SK-N-SH (cell line): ENCODE data around the gene BRD2. TPM values are rescaled to one million over a fixed set of nuclear protein-coding genes. Genes with fewer than 3 reads are reported as not detected.

Experiments
- CTCF ChIA-PET: fragments of 300-600, 350-600 bp; formaldehyde crosslinking; extraction: SDS; loops from one replicate; lab custom pipeline; 2021; lab: Yijun Ruan, JAX
- POLR2A ChIA-PET: fragments of 350-600 bp; sonication (Branson Sonifier 250); formaldehyde crosslinking; extraction: SDS; loops from one replicate; lab custom pipeline; 2020; ENCODE audit warnings: antibody characterized with exemption, inconsistent platforms; lab: Yijun Ruan, JAX
- DNase-seq: peaks from one replicate; pipeline ENCODE4 v3.0.0; 2012
- H2AFZ ChIP-seq: fragments of 200-600 bp; sonication (generic); 2 replicates; pipeline ENCODE4 v1.8.1; 2016; ENCODE audit warnings: antibody characterized with exemption, mild to moderate bottlenecking, low read depth
- H3F3A ChIP-seq: fragments of 200-600 bp; sonication (generic); replicated peaks from 2 replicates; pipeline ENCODE3; 2016; ENCODE audit warnings: antibody characterized with exemption, mild to moderate bottlenecking; ENCODE audit not compliant: insufficient read depth
- H3K27ac ChIP-seq, 2 experiments: fragments of 200-500 bp in 1 of 2; fragments of 200-600 bp in 1 of 2; sonication (Bioruptor generic) in 1 of 2; sonication (generic), shearing (Covaris generic) in 1 of 2; 2 replicates each; pipeline versions ENCODE4 v1.5.1 to v1.6.1; 2014 to 2016; ENCODE audit warnings: low read depth in 2 of 2, inconsistent platforms in 1 of 2, low read length in 1 of 2, mild to moderate bottlenecking in 1 of 2, mixed read lengths in 1 of 2
- H3K27me3 ChIP-seq: fragments of 200-600 bp; sonication (generic), shearing (Covaris generic); 2 replicates; pipeline ENCODE4 v1.6.1; 2016; ENCODE audit warnings: mixed run types; ENCODE audit not compliant: insufficient read depth
- H3K36me3 ChIP-seq, 2 experiments: fragments of 200-500 bp in 1 of 2; fragments of 200-600 bp in 1 of 2; sonication (Bioruptor generic) in 1 of 2; sonication (generic) in 1 of 2; replicated peaks in 1 of 2; 2 replicates each; pipeline versions ENCODE3 to v1.5.1; 2014 to 2016; ENCODE audit warnings: low read length in 1 of 2, mild to moderate bottlenecking in 1 of 2; ENCODE audit not compliant: insufficient read depth in 2 of 2, control insufficient read depth in 1 of 2
- H3K4me1 ChIP-seq, 2 experiments: fragments of 200-500 bp in 1 of 2; fragments of 200-600 bp in 1 of 2; sonication (Bioruptor generic) in 1 of 2; sonication (generic), shearing (Covaris generic) in 1 of 2; 2 replicates each; pipeline versions ENCODE4 v1.5.1 to v1.6.1; 2014 to 2016; ENCODE audit warnings: low read depth in 1 of 2, low read length in 1 of 2, mixed run types in 1 of 2; ENCODE audit not compliant: insufficient read depth in 2 of 2, control insufficient read depth in 1 of 2
- H3K4me2 ChIP-seq: fragments of 200-600 bp; sonication (generic), shearing (Covaris generic); 2 replicates; pipeline ENCODE4 v1.6.1; 2017; ENCODE audit warnings: mixed run types
- H3K4me3 ChIP-seq, 2 experiments: fragments of 200-500 bp in 1 of 2; fragments of 200-600 bp in 1 of 2; sonication (Bioruptor generic) in 1 of 2; sonication (generic), shearing (Covaris generic) in 1 of 2; 2 replicates each; pipeline versions ENCODE4 v1.5.1 to v1.8.1; 2014 to 2016; ENCODE audit warnings: low read depth in 2 of 2, inconsistent platforms in 1 of 2, low read length in 1 of 2, mild to moderate bottlenecking in 1 of 2, mixed read lengths in 1 of 2, moderate library complexity in 1 of 2
- H3K79me2 ChIP-seq: fragments of 200-600 bp; sonication (generic); 2 replicates; pipeline ENCODE4 v1.8.1; 2017; ENCODE audit warnings: mild to moderate bottlenecking; ENCODE audit not compliant: insufficient read depth
- H3K9ac ChIP-seq: fragments of 200-600 bp; sonication (generic); 2 replicates; pipeline ENCODE4 v1.6.1; 2017; ENCODE audit warnings: mixed run types
- H3K9me2 ChIP-seq: fragments of 200-600 bp; sonication (generic); 2 replicates; pipeline ENCODE4 v1.6.1; 2017; ENCODE audit warnings: mixed run types
- H3K9me3 ChIP-seq: fragments of 200-600 bp; sonication (generic); 2 replicates; pipeline ENCODE4 v1.6.1; 2017; ENCODE audit warnings: mixed run types, mild to moderate bottlenecking, moderate library complexity
- H4K20me1 ChIP-seq: fragments of 200-600 bp; sonication (generic); 2 replicates; pipeline ENCODE4 v1.6.1; 2017; ENCODE audit warnings: mild to moderate bottlenecking, mixed run types; ENCODE audit not compliant: insufficient read depth
- CTCF ChIP-seq: fragments of 200-600 bp; sonication (generic); IDR thresholded peaks from 2 replicates; pipeline ENCODE4 v1.6.1; 2017; ENCODE audit warnings: antibody characterized with exemption, mild to moderate bottlenecking, moderate library complexity
- ELF1 ChIP-seq: IDR thresholded peaks from 2 replicates; pipeline ENCODE4 v1.4.0; 2012
- EP300 ChIP-seq, 2 experiments: IDR thresholded peaks; 2 replicates each; pipeline versions ENCODE4 v1.4.0 to v1.6.1; 2012; ENCODE audit warnings: borderline replicate concordance in 1 of 2, low read depth in 1 of 2, low read length in 1 of 2
- EZH2phosphoT487 ChIP-seq: fragments of 200-600 bp; sonication (generic); IDR thresholded peaks from 2 replicates; pipeline ENCODE4 v1.6.1; 2017; ENCODE audit warnings: low read depth, mixed run types, mild to moderate bottlenecking, antibody characterized with exemption, moderate library complexity, borderline replicate concordance
- GABPA ChIP-seq: IDR thresholded peaks from 2 replicates; pipeline ENCODE4 v1.4.0; 2012; ENCODE audit warnings: low read depth, mild to moderate bottlenecking
- GATA2 ChIP-seq: sonication (generic); formaldehyde crosslinking; IDR thresholded peaks from 2 replicates; pipeline ENCODE4 v1.5.0; 2020; ENCODE audit warnings: mild to moderate bottlenecking, missing genetic modification reagents
- IRF3 ChIP-seq: fragments of 150-350 bp; IDR thresholded peaks from 2 replicates; pipeline ENCODE4 v1.6.1; 2016; ENCODE audit warnings: mild to moderate bottlenecking, low read depth, low read length
- JUND ChIP-seq: IDR thresholded peaks from 2 replicates; pipeline ENCODE4 v1.4.0; 2012
- MAX ChIP-seq: IDR thresholded peaks from 2 replicates; pipeline ENCODE4 v1.4.0; 2012; ENCODE audit warnings: low read depth
- MEF2A ChIP-seq: IDR thresholded peaks from 2 replicates; pipeline ENCODE4 v1.4.0; 2012; ENCODE audit warnings: low read depth, borderline replicate concordance
- NRF1 ChIP-seq: IDR thresholded peaks from 2 replicates; pipeline ENCODE4 v1.6.1; 2012; ENCODE audit warnings: low read depth, mild to moderate bottlenecking, low read length
- POLR2AphosphoS5 ChIP-seq: IDR thresholded peaks from 2 replicates; pipeline ENCODE4 v1.6.1; 2012; ENCODE audit warnings: low read depth, low read length
- RAD21 ChIP-seq: IDR thresholded peaks from 2 replicates; pipeline ENCODE4 v1.6.1; 2012; ENCODE audit warnings: mild to moderate bottlenecking, low read length
- RFX5 ChIP-seq: IDR thresholded peaks from 2 replicates; pipeline ENCODE4 v1.6.1; 2012; ENCODE audit warnings: mild to moderate bottlenecking, improper control_type of control experiment, low read length
- RXRA ChIP-seq: IDR thresholded peaks from 2 replicates; pipeline ENCODE4 v1.4.0; 2012; ENCODE audit warnings: low read depth, mild to moderate bottlenecking, borderline replicate concordance
- SIN3A ChIP-seq: IDR thresholded peaks from 2 replicates; pipeline ENCODE4 v1.6.1; 2012; ENCODE audit warnings: low read depth, mild to moderate bottlenecking, low read length, moderate library complexity, borderline replicate concordance
- SMC3 ChIP-seq: IDR thresholded peaks from 2 replicates; pipeline ENCODE4 v1.6.1; 2012; ENCODE audit warnings: low read depth, low read length, improper control_type of control experiment
- TAF1 ChIP-seq: IDR thresholded peaks from 2 replicates; pipeline ENCODE4 v1.6.1; 2012; ENCODE audit warnings: low read depth, mild to moderate bottlenecking, low read length, moderate library complexity, borderline replicate concordance
- TEAD4 ChIP-seq: IDR thresholded peaks from 2 replicates; pipeline ENCODE4 v1.4.0; 2012; ENCODE audit warnings: mild to moderate bottlenecking, borderline replicate concordance; ENCODE audit not compliant: insufficient read depth
- YY1 ChIP-seq: IDR thresholded peaks from 2 replicates; pipeline ENCODE4 v1.4.0; 2012; ENCODE audit warnings: low read depth, mild to moderate bottlenecking
- ZBTB33 ChIP-seq: IDR thresholded peaks from 2 replicates; pipeline ENCODE4 v1.4.0; 2012; ENCODE audit warnings: low read depth, borderline replicate concordance
- WGBS: methylation state at CpG from one replicate; pipeline ENCODE4 v1.1.6; 2017; ENCODE audit warnings: low lambda C conversion rate; 5-methylcytosine and 5-hydroxymethylcytosine counted together
- polyA plus RNA-seq, 3 experiments: library from polyadenylated mRNA; depleted of rRNA; stranded (reverse); fragments of >200 nt; gene quantifications; 2 replicates each; pipeline ENCODE4 v1.2.3, GENCODE V29; 2012

Gene BRD2
- polyA plus RNA-seq, 1 of the 3 experiments (the other 2 are of a cell fraction) = 104 TPM

- no peaks in the 10 kb centered on the region for H3K9me2 ChIP-seq
- no peaks in the 10 kb centered on the region for H3K9me3 ChIP-seq
- peak overlapping the region; percentile 97 for H3K4me2 ChIP-seq
- H2AFZ ChIP-seq = no peak overlapping the region
- peaks cover 42% of the 10 kb centered on the region for H4K20me1 ChIP-seq
- WGBS = 1% methylated on average over 15 of the region's 15 CpGs
- CTCF ChIA-PET = interaction anchor here (0.7 to 12.0 kb wide), 11 partner anchors 13 to 279 kb away, joined by 3 to 203 read pairs (median 7); partner anchors contain the start of genes HLA-DMA and TAP2
- no peak for DNase-seq
- H3K36me3 ChIP-seq = peaks cover 35 to 44% of the 10 kb centered on the region in 2 experiments
- peak overlapping the region; percentile 94 for H3K9ac ChIP-seq
- TF ChIP-seq POLR2AphosphoS5 (0 out of 2 replicates have a peak, but pooled peaks have one; percentile 27), YY1 (peak; percentile 93), TAF1 (no peak)
- H3K4me1 ChIP-seq = peaks cover 21 to 23% of the 10 kb centered on the region in 2 experiments; a peak in 3 of 4 replicates
- H3F3A ChIP-seq = peaks cover 49% of the 10 kb centered on the region
- H3K27me3 ChIP-seq = no peaks in the 10 kb centered on the region
- H3K4me3 ChIP-seq = peak overlapping the region; percentile 68 to 83
- peaks cover 76% of the 10 kb centered on the region for H3K79me2 ChIP-seq
- peak overlapping the region; percentile 97 to 99 for H3K27ac ChIP-seq
- POLR2A ChIA-PET = interaction anchor here (0.6 to 4.7 kb wide), 23 partner anchors 9 to 1430 kb away, joined by 3 to 50 read pairs (median 6); partner anchors contain the start of genes ATF6B, ATP6V1G2, B3GALT4 and DDX39B
These were observed 2.8 kb downstream of the BRD2 start for GRCh38 chr6:32971242-32971580.

GRCh38 chr6:32971581-32972352, 3.4 kb downstream of the BRD2 start:
- Histone ChIP-seq H3K9me3 (no peaks in the 10 kb centered on the region), H3K4me1 (peaks cover 21 to 28% of the 10 kb centered on the region in 2 experiments; a peak in 3 of 4 replicates), H3K4me2 (peak overlapping the region; percentile 97), H3K36me3 (peaks cover 41 to 50% of the 10 kb centered on the region in 2 experiments), H3K27ac (peak overlapping the region; percentile 97 to 99), H3F3A (peaks cover 54% of the 10 kb centered on the region), H2AFZ (no peak overlapping the region), H3K79me2 (peaks cover 79% of the 10 kb centered on the region), H3K27me3 (no peaks in the 10 kb centered on the region), H3K9me2 (no peaks in the 10 kb centered on the region), H4K20me1 (peaks cover 47% of the 10 kb centered on the region), H3K9ac (peak overlapping the region; percentile 94), H3K4me3 (peak overlapping the region; percentile 83 to 88)
- CTCF ChIA-PET = interaction anchor here (0.6 to 12.0 kb wide), 13 partner anchors 8 to 279 kb away, joined by 3 to 203 read pairs (median 5); partner anchors contain the start of genes HLA-DMA and TAP2
- WGBS = under 1% methylated on average over 27 of the region's 58 CpGs
- DNase-seq = peak; percentile 92
- POLR2A ChIA-PET = interaction anchor here (0.5 to 4.7 kb wide), 48 partner anchors 9 to 1430 kb away, joined by 3 to 50 read pairs (median 4); partner anchors contain the start of genes ATF6B, ATP6V1G2, B3GALT4 and CSNK2B
- no peak for TF ChIP-seq RAD21
- peak; percentile 81 for TF ChIP-seq NRF1
- TF ChIP-seq ZBTB33 = peak; percentile 65; the same call in 1 of the 2 replicates
- peak; percentile 23; the same call in 1 of the 2 replicates for TF ChIP-seq IRF3
- no peak for TF ChIP-seq EZH2phosphoT487
- peak; percentile 99 for TF ChIP-seq RFX5
- peak; percentile 100 for TF ChIP-seq POLR2AphosphoS5
- TF ChIP-seq MAX = peak; percentile 87
- TF ChIP-seq CTCF = no peak
- peak; percentile 44 for TF ChIP-seq TEAD4
- peak; percentile 7 to 55; a peak in 2 of 4 replicates for TF ChIP-seq EP300 (IDR thresholded peaks at IDR 0.05; ENCODE audit: borderline replicate concordance in 1 of 2, low read depth in 1 of 2, low read length in 1 of 2)
- TF ChIP-seq MEF2A = no peak
- no peak for TF ChIP-seq RXRA
- no peak for TF ChIP-seq GATA2 (CRISPR knock-in tag)
- no peak for TF ChIP-seq SMC3
- 0 out of 2 replicates have a peak, but pooled peaks have one; percentile 20 for TF ChIP-seq GABPA
- peak; percentile 53 for TF ChIP-seq ELF1
- peak; percentile 89; the same call in 1 of the 2 replicates for TF ChIP-seq SIN3A
- TF ChIP-seq JUND = 0 out of 2 replicates have a peak, but pooled peaks have one; percentile 34
